Keratinocyte (primary cell): ENCODE measurements around the gene ULK4. TPM values are rescaled to one million over a fixed set of nuclear protein-coding genes. Genes with fewer than 3 reads are reported as not detected.

Experiments used
- DNase-seq: peaks from one replicate; pipeline ENCODE4 v3.0.0-alpha.2; 2011; ENCODE audit warnings: low read depth, missing footprints, low spot score
- FAIRE-seq: peaks from 2 replicates; lab custom pipeline; 2011; peaks lifted over from hg19 to GRCh38; lab: Jason Lieb, UNC
- H2AFZ ChIP-seq: 2 replicates; pipeline ENCODE4 v1.6.0; 2012; ENCODE audit warnings: low read length, control low read depth, inconsistent platforms; ENCODE audit not compliant: control insufficient read depth
- H3K27ac ChIP-seq: 2 replicates; pipeline ENCODE4 v1.5.1; 2011; ENCODE audit warnings: low read length; ENCODE audit not compliant: control insufficient read depth, insufficient read depth
- H3K27me3 ChIP-seq: 3 replicates; pipeline ENCODE4 v1.6.0; 2011; ENCODE audit warnings: low read length; ENCODE audit not compliant: control insufficient read depth, insufficient read depth; ENCODE audit errors: extremely low read depth
- H3K36me3 ChIP-seq, 2 experiments: 2 replicates in 1 of 2; 3 replicates in 1 of 2; pipeline ENCODE4 v1.5.1; 2011; ENCODE audit warnings: low read length in 2 of 2, mild to moderate bottlenecking in 1 of 2; ENCODE audit not compliant: control insufficient read depth in 2 of 2, insufficient read depth in 2 of 2; ENCODE audit errors: extremely low read depth in 1 of 2
- H3K4me1 ChIP-seq: 3 replicates; pipeline ENCODE4 v1.5.1; 2011; ENCODE audit warnings: low read length; ENCODE audit not compliant: control insufficient read depth, insufficient read depth; ENCODE audit errors: extremely low read depth
- H3K4me2 ChIP-seq: 3 replicates; pipeline ENCODE4 v1.6.0; 2011; ENCODE audit warnings: low read depth, low read length; ENCODE audit not compliant: control insufficient read depth, insufficient read depth; ENCODE audit errors: extremely low read depth
- H3K4me3 ChIP-seq, 3 experiments: fragments of 200-600 bp in 1 of 3; sonication (generic) in 1 of 3; 2 replicates in 2 of 3; 3 replicates in 1 of 3; pipeline ENCODE4 v1.5.1; 2011 to 2016; ENCODE audit warnings: low read length in 3 of 3, mild to moderate bottlenecking in 3 of 3, control low read depth in 2 of 3, inconsistent platforms in 1 of 3, low read depth in 1 of 3, mixed read lengths in 1 of 3, mixed run types in 1 of 3, moderate library complexity in 1 of 3; ENCODE audit not compliant: control insufficient read depth in 2 of 3, insufficient read depth in 2 of 3; ENCODE audit errors: extremely low read depth in 1 of 3
- H3K79me2 ChIP-seq: 2 replicates; pipeline ENCODE4 v1.6.0; 2012; ENCODE audit warnings: low read length; ENCODE audit not compliant: control insufficient read depth, insufficient read depth
- H3K9ac ChIP-seq: 3 replicates; pipeline ENCODE4 v1.6.0; 2011; ENCODE audit warnings: low read length; ENCODE audit not compliant: control insufficient read depth, insufficient read depth; ENCODE audit errors: extremely low read depth
- H3K9me1 ChIP-seq: 3 replicates; pipeline ENCODE4 v1.6.0; 2011; ENCODE audit warnings: low read length; ENCODE audit not compliant: control insufficient read depth, insufficient read depth; ENCODE audit errors: extremely low read depth
- H3K9me3 ChIP-seq: 2 replicates; pipeline ENCODE4 v1.5.1; 2012; ENCODE audit warnings: low read depth, low read length; ENCODE audit not compliant: control insufficient read depth
- H4K20me1 ChIP-seq: 3 replicates; pipeline ENCODE4 v1.6.0; 2011; ENCODE audit warnings: low read length; ENCODE audit not compliant: control insufficient read depth, insufficient read depth; ENCODE audit errors: extremely low read depth
- CTCF ChIP-seq, 3 experiments: IDR thresholded peaks in 1 of 3; conservative IDR thresholded peaks in 1 of 3; optimal IDR thresholded peaks in 1 of 3; 2 replicates in 2 of 3; 3 replicates in 1 of 3; pipeline versions ENCODE3 to v1.5.1; 2011; ENCODE audit warnings: low read length in 3 of 3, mild to moderate bottlenecking in 3 of 3, moderate library complexity in 2 of 3, control low read depth in 1 of 3, inconsistent platforms in 1 of 3; ENCODE audit not compliant: insufficient read depth in 2 of 3; ENCODE audit errors: extremely low read depth in 1 of 3
- EZH2 ChIP-seq: IDR thresholded peaks from one replicate; pipeline ENCODE4 v1.6.1; 2012; ENCODE audit warnings: inconsistent platforms, mild to moderate bottlenecking, low read length, moderate library complexity
- dilution Hi-C: fragments of 300-500 bp; cut with MboI; formaldehyde crosslinking; loops from one replicate; pipeline ENCODE4 v1.7.0; 2020; ENCODE audit warnings: low sequenced_read_pairs; ENCODE audit not compliant: extremely low pct_ligation_motif_present
- polyA plus RNA-seq, 5 experiments: library from polyadenylated mRNA; depleted of rRNA in 3 of 5; stranded (reverse) in 3 of 5; stranded (forward) in 1 of 5; unstranded in 1 of 5; fragments of >200 nt; gene quantifications; 1 replicate in 1 of 5; 2 replicates in 3 of 5; 3 replicates in 1 of 5; pipeline versions ENCODE4 v1.2.1 to v1.2.3, GENCODE V29; 2011 to 2012; ENCODE audit warnings: missing spikeins in 2 of 5, low read depth in 1 of 5, low replicate concordance in 1 of 5

Gene ULK4
- polyA plus RNA-seq, 1 donor (not counting 4 experiments of a cell fraction or from before 2014, with no cell fraction given) = 6.1 TPM

GRCh38 chr3:41660510-41660909 lies 301.4 kb downstream of the ULK4 start:
- H3K4me2 ChIP-seq = no peak overlapping the region
- no peaks in the 10 kb centered on the region for H3K27me3 ChIP-seq
- H3K9me3 ChIP-seq = no peaks in the 10 kb centered on the region
- no peak overlapping the region for H3K9ac ChIP-seq
- no peak overlapping the region for H2AFZ ChIP-seq
- FAIRE-seq (no peak), DNase-seq (no peak)
- H4K20me1 ChIP-seq = no peaks in the 10 kb centered on the region
- H3K9me1 ChIP-seq = no peaks in the 10 kb centered on the region
- H3K36me3 ChIP-seq = no peaks in the 10 kb centered on the region
- H3K4me1 ChIP-seq = no peaks in the 10 kb centered on the region
- H3K79me2 ChIP-seq = no peaks in the 10 kb centered on the region
- dilution Hi-C loops = no loop called here
- TF ChIP-seq CTCF (optimal IDR thresholded peaks at IDR 0.05 in 1 of 3, IDR thresholded peaks at IDR 0.05 in 1 of 3, conservative IDR thresholded peaks at IDR 0.05 in 1 of 3; ENCODE audit: extremely low read depth in 1 of 3, insufficient read depth in 2 of 3, low read length in 3 of 3) (no peak), EZH2 (no peak)
- H3K4me3 ChIP-seq = no peak overlapping the region
- H3K27ac ChIP-seq = no peak overlapping the region

- Histone ChIP-seq H3K79me2 (no peaks in the 10 kb centered on the region), H3K27ac (no peak overlapping the region), H3K4me3 (no peak overlapping the region)
These were observed 308.2 kb downstream of the ULK4 start for GRCh38 chr3:41653571-41654239.

More at GRCh38 chr3:41653571-41654239, 308.2 kb downstream of the ULK4 start:
- TF ChIP-seq EZH2 (no peak), CTCF (optimal IDR thresholded peaks at IDR 0.05 in 1 of 3, IDR thresholded peaks at IDR 0.05 in 1 of 3, conservative IDR thresholded peaks at IDR 0.05 in 1 of 3; ENCODE audit: extremely low read depth in 1 of 3, insufficient read depth in 2 of 3, low read length in 3 of 3) (no peak)
- no peaks in the 10 kb centered on the region for H3K9me3 ChIP-seq
- no peaks in the 10 kb centered on the region for H3K27me3 ChIP-seq
- no peaks in the 10 kb centered on the region for H3K36me3 ChIP-seq
- no peak overlapping the region for H3K9ac ChIP-seq
- H3K4me1 ChIP-seq = no peaks in the 10 kb centered on the region
- DNase-seq (no peak), FAIRE-seq (no peak)
- H2AFZ ChIP-seq = no peak overlapping the region
- no peaks in the 10 kb centered on the region for H4K20me1 ChIP-seq
- no peaks in the 10 kb centered on the region for H3K9me1 ChIP-seq
- dilution Hi-C loops = no loop called here
- H3K4me2 ChIP-seq = no peak overlapping the region
